Trophoblast cell (in vitro differentiated cells and primary cell): ENCODE data around the gene SERTAD1.
A peak's percentile ranks its signal among the peaks of the same experiment; 100 is the strongest.
"Not testable (repeated sequence)": the region's sequence is repeated elsewhere in the genome, so short reads cannot be mapped to it uniquely, and the experiment has no call there.

Experiments used
- DNase-seq, 2 donors: peaks; one replicate each; pipeline ENCODE4 v3.0.0-alpha.2; 2016
- H2AFZ ChIP-seq: 2 replicates; pipeline ENCODE4 v1.6.1; 2013; ENCODE audit warnings: low read length, moderate library complexity, mild to moderate bottlenecking; ENCODE audit not compliant: insufficient read depth, poor library complexity
- H2AK5ac ChIP-seq: 2 replicates; pipeline ENCODE4 v1.6.1; 2013; ENCODE audit warnings: mild to moderate bottlenecking, low read length
- H2BK120ac ChIP-seq: 2 replicates; pipeline ENCODE4 v1.6.1; 2013; ENCODE audit warnings: low read length, mild to moderate bottlenecking, moderate library complexity; ENCODE audit not compliant: insufficient read depth, poor library complexity
- H2BK12ac ChIP-seq: 2 replicates; pipeline ENCODE4 v1.6.1; 2013; ENCODE audit warnings: mild to moderate bottlenecking, low read length, moderate library complexity
- H2BK5ac ChIP-seq: 2 replicates; pipeline ENCODE4 v1.6.1; 2013; ENCODE audit warnings: low read length, low read depth, moderate library complexity, mild to moderate bottlenecking; ENCODE audit not compliant: poor library complexity
- H3K14ac ChIP-seq: 2 replicates; pipeline ENCODE4 v1.6.1; 2013; ENCODE audit warnings: mild to moderate bottlenecking, low read length
- H3K18ac ChIP-seq: 2 replicates; pipeline ENCODE4 v1.6.1; 2013; ENCODE audit warnings: mild to moderate bottlenecking, low read length
- H3K23ac ChIP-seq: 2 replicates; pipeline ENCODE4 v1.6.1; 2013; ENCODE audit warnings: low read length
- H3K27ac ChIP-seq: 2 replicates; pipeline ENCODE4 v1.5.1; 2013; ENCODE audit warnings: low read depth, mild to moderate bottlenecking, inconsistent platforms, low read length, moderate library complexity
- H3K27me3 ChIP-seq: 2 replicates; pipeline ENCODE4 v1.6.1; 2013; ENCODE audit warnings: inconsistent platforms, mild to moderate bottlenecking, low read length, moderate library complexity; ENCODE audit not compliant: insufficient read depth
- H3K36me3 ChIP-seq, 2 experiments: 1 replicate in 1 of 2; 2 replicates in 1 of 2; pipeline ENCODE4 v1.6.1; 2013; ENCODE audit warnings: low read length in 2 of 2, mild to moderate bottlenecking in 2 of 2, moderate library complexity in 1 of 2; ENCODE audit not compliant: insufficient read depth in 2 of 2, control insufficient read depth in 1 of 2
- H3K4ac ChIP-seq: 2 replicates; pipeline ENCODE4 v1.6.1; 2013; ENCODE audit warnings: low read depth, mild to moderate bottlenecking, low read length, moderate library complexity
- H3K4me1 ChIP-seq, 2 experiments: 1 replicate in 1 of 2; 2 replicates in 1 of 2; pipeline ENCODE4 v1.6.1; 2013; ENCODE audit warnings: low read length in 2 of 2, mild to moderate bottlenecking in 2 of 2, moderate library complexity in 1 of 2; ENCODE audit not compliant: insufficient read depth in 2 of 2, control insufficient read depth in 1 of 2
- H3K4me2 ChIP-seq: 2 replicates; pipeline ENCODE4 v1.6.1; 2013; ENCODE audit warnings: inconsistent platforms, mild to moderate bottlenecking, low read length, moderate library complexity
- H3K4me3 ChIP-seq: 2 replicates; pipeline ENCODE4 v1.5.1; 2013; ENCODE audit warnings: mild to moderate bottlenecking, low read depth, low read length, inconsistent platforms
- H3K79me1 ChIP-seq: one replicate; pipeline ENCODE4 v1.6.1; 2013; ENCODE audit warnings: low read length
- H3K79me2 ChIP-seq: 2 replicates; pipeline ENCODE4 v1.6.1; 2013; ENCODE audit warnings: low read length, mild to moderate bottlenecking; ENCODE audit not compliant: control insufficient read depth, insufficient read depth, poor library complexity
- H3K9ac ChIP-seq: 2 replicates; pipeline ENCODE4 v1.6.1; 2013; ENCODE audit warnings: mild to moderate bottlenecking, low read length
- H3K9me3 ChIP-seq: 2 replicates; pipeline ENCODE4 v1.6.1; 2013; ENCODE audit warnings: low read depth, mild to moderate bottlenecking, control low read depth, inconsistent platforms, low read length; ENCODE audit not compliant: insufficient read depth
- H4K12ac ChIP-seq: 2 replicates; pipeline ENCODE4 v1.6.1; 2013; ENCODE audit warnings: low read depth, mild to moderate bottlenecking, low read length, moderate library complexity
- H4K8ac ChIP-seq: 2 replicates; pipeline ENCODE4 v1.6.1; 2013; ENCODE audit warnings: low read depth, mild to moderate bottlenecking, low read length, moderate library complexity
- H4K91ac ChIP-seq: one replicate; pipeline ENCODE4 v1.6.1; 2013; ENCODE audit warnings: low read depth, mild to moderate bottlenecking, low read length, moderate library complexity
- WGBS: extraction: QIAGEN DNeasy Blood & Tissue Kit; methylation state at CpG from one replicate; pipeline ENCODE4 v1.1.7; 2013; ENCODE audit warnings: missing lambda C conversion rate; ENCODE audit not compliant: insufficient read length, insufficient coverage; ENCODE audit errors: extremely low coverage; 5-methylcytosine and 5-hydroxymethylcytosine counted together

The SERTAD1 gene

GRCh38 chr19:40465025-40465556 lies 39.3 kb upstream of the SERTAD1 start:
- Histone ChIP-seq H3K14ac (peak overlapping the region; percentile 76), H3K9ac (peak overlapping the region; percentile 28), H3K4me3 (peak overlapping the region; percentile 77), H4K12ac (no peak overlapping the region), H2BK120ac (peak overlapping the region; percentile 75), H3K23ac (no peak overlapping the region), H3K4ac (peak overlapping the region; percentile 6), H2BK5ac (no peak overlapping the region), H4K91ac (peak overlapping the region; percentile 1), H3K18ac (peak overlapping the region; percentile 31), H3K4me1 (peaks cover 11 to 16% of the 10 kb centered on the region in 2 experiments), H3K27ac (no peak overlapping the region), H4K8ac (no peak overlapping the region), H3K79me1 (peaks cover 10% of the 10 kb centered on the region), H3K4me2 (peak overlapping the region; percentile 74), H2AFZ (peak overlapping the region; percentile 53), H3K79me2 (no peaks in the 10 kb centered on the region), H2BK12ac (no peak overlapping the region), H3K36me3 (no peaks in the 10 kb centered on the region), H3K9me3 (peaks cover 12% of the 10 kb centered on the region), H3K27me3 (peaks cover 16% of the 10 kb centered on the region), H2AK5ac (peak overlapping the region; percentile 83)
- no CpG with 5 or more reads among the region's 11 CpGs for WGBS
- DNase-seq = peak; percentile 52 to 61

- Histone ChIP-seq H2BK120ac (peak overlapping the region; percentile 75), H3K4me2 (peak overlapping the region; percentile 74), H3K23ac (no peak overlapping the region), H4K8ac (peak overlapping the region; percentile 69), H3K27ac (peak overlapping the region; percentile 26), H3K27me3 (peaks cover 16% of the 10 kb centered on the region), H2AFZ (peak overlapping the region; percentile 48), H2AK5ac (peak overlapping the region; percentile 83), H3K9ac (no peak overlapping the region), H3K4ac (peak overlapping the region; percentile 6), H3K79me2 (no peaks in the 10 kb centered on the region), H3K18ac (peak overlapping the region; percentile 29), H3K36me3 (no peaks in the 10 kb centered on the region), H4K12ac (peak overlapping the region; percentile 81), H3K9me3 (peaks cover 12% of the 10 kb centered on the region), H3K4me1 (peaks cover 11 to 16% of the 10 kb centered on the region in 2 experiments), H3K4me3 (no peak overlapping the region), H4K91ac (peak overlapping the region; percentile 70), H3K14ac (peak overlapping the region; percentile 76), H2BK5ac (peak overlapping the region; percentile 50), H2BK12ac (peak overlapping the region; percentile 79), H3K79me1 (peaks cover 10% of the 10 kb centered on the region)
- no CpG with 5 or more reads among the region's 11 CpGs for WGBS
- peak; percentile 95 to 100 for DNase-seq
These were observed 38.5 kb upstream of the SERTAD1 start for GRCh38 chr19:40464059-40465024.

GRCh38 chr19:40463587-40464037 lies 37.8 kb upstream of the SERTAD1 start:
- Histone ChIP-seq H3K79me1 (peaks cover 10% of the 10 kb centered on the region), H3K9me3 (peaks cover 12% of the 10 kb centered on the region), H3K4me1 (peaks cover 11 to 16% of the 10 kb centered on the region in 2 experiments), H3K27me3 (peaks cover 16% of the 10 kb centered on the region)
- not testable (repeated sequence) for H3K4me2 ChIP-seq, H3K23ac ChIP-seq, H2AK5ac ChIP-seq, H4K91ac ChIP-seq, H2AFZ ChIP-seq, H3K79me2 ChIP-seq, H4K12ac ChIP-seq, H3K18ac ChIP-seq, H3K14ac ChIP-seq, H3K9ac ChIP-seq, H4K8ac ChIP-seq, H3K4ac ChIP-seq, H3K27ac ChIP-seq, H2BK5ac ChIP-seq, H3K36me3 ChIP-seq, H2BK12ac ChIP-seq, H2BK120ac ChIP-seq, H3K4me3 ChIP-seq
- WGBS = no CpG with 5 or more reads among the region's 12 CpGs
- peak; percentile 72 to 87 for DNase-seq

- no peak overlapping the region for H4K91ac ChIP-seq
- peaks cover 10% of the 10 kb centered on the region for H3K79me1 ChIP-seq
- no peak overlapping the region for H3K4me2 ChIP-seq
- H3K9ac ChIP-seq = no peak overlapping the region
- H3K27ac ChIP-seq = no peak overlapping the region
- no CpG with 5 or more reads among the region's 7 CpGs for WGBS
- H2BK120ac ChIP-seq = no peak overlapping the region
- H2AFZ ChIP-seq = no peak overlapping the region
- H3K4me3 ChIP-seq = no peak overlapping the region
- no peak overlapping the region for H2BK5ac ChIP-seq
- DNase-seq = peak in 1 of 2 donors; percentile 11
- H4K8ac ChIP-seq = no peak overlapping the region
- H3K4ac ChIP-seq = no peak overlapping the region
- no peak overlapping the region for H2AK5ac ChIP-seq
- H3K18ac ChIP-seq = no peak overlapping the region
- H3K36me3 ChIP-seq = peaks cover 5% of the 10 kb centered on the region in 2 experiments
- peaks cover 6% of the 10 kb centered on the region for H3K27me3 ChIP-seq
- no peak overlapping the region for H3K14ac ChIP-seq
- no peaks in the 10 kb centered on the region for H3K79me2 ChIP-seq
- peaks cover 8% of the 10 kb centered on the region for H3K9me3 ChIP-seq
- H4K12ac ChIP-seq = no peak overlapping the region
- H3K23ac ChIP-seq = no peak overlapping the region
- H3K4me1 ChIP-seq = peaks cover 10 to 15% of the 10 kb centered on the region in 2 experiments
- H2BK12ac ChIP-seq = no peak overlapping the region
These were observed 36.0 kb upstream of the SERTAD1 start for GRCh38 chr19:40461669-40462221.
